Inflammatory macrophage treated with lipopolysaccharide for 4 hours (primary cell): ENCODE measurements around the gene APOBEC3G.
"Not testable (repeated sequence)": the region's sequence is repeated elsewhere in the genome, so short reads cannot be mapped to it uniquely, and the experiment has no call there.

Experiments
- DNase-seq: peaks from one replicate; pipeline ENCODE4 v3.0.0-alpha.2; 2020

APOBEC3G gene

GRCh38 chr22:39068033-39068785, 8.9 kb upstream of the APOBEC3G start:
- no peak for DNase-seq

- DNase-seq, result no peak
Observed at GRCh38 chr22:39070186-39070585, 6.9 kb upstream of the APOBEC3G start.

DNA sequence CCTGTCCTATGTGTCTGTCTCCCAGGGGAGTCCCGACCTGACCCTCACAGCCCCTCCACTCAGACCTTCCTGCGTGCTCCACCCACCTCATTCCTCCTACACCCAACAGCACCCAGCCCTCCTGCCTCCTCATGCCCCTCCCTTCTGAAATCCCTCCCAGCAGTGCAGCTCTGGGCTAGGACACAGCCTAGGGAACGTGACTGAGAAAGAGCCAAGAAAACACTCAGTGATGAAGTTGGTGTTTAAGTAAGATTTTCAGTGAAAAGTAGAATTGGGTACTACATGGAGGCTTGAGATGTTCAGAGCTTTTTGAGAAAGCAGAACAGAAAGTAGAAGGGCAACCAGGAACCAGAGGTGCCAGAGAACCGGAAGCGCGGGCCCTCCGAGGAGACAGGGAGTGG, 4.5 kb upstream of the APOBEC3G start:
- peak; percentile 32 for DNase-seq

DNA sequence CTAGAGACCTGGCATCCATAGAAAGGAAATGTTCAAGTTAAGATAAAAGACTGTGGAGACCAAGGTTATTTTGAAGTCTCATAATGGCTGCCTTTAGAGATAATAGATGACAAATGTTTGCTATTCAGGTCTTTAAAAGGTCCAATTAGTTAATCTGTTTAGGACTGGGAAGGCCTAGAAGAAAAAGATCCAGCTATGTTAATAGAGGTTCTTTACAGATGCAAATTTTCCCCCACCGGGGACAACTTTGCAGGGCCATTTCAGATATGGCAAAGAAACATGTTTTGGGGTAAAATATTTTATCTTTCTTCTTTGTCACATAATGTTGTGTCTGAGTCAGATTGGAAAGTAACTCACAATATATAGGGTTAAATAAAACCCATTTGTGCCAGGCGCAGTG, 3.1 kb upstream of the APOBEC3G start:
- DNase-seq, result no peak

GRCh38 chr22:39076155-39077025, 685 bp upstream of the APOBEC3G start:
- not testable (repeated sequence) for DNase-seq

DNA sequence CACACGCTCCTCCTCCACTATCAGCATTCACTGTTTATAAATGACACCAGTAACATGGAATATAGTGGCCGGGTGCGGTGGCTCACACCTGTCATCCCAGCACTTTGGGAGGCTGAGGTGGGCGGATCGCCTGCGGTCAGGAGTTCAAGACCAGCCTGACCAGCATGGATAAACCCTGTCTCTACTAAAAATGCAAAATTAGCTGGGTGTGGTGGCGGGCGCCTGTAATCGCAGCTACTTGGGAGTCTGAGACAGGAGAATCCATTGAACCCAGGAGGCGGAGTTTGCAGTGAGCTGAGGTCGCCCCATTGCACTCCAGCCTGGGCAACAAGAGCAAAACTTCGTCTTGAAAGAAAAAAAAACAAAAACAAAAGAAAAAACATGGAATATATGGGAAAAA, 837 bp downstream of the APOBEC3G start:
- DNase-seq, result not testable (repeated sequence)

GRCh38 chr22:39078329-39078728, 1.3 kb downstream of the APOBEC3G start:
- DNase-seq, result no peak

DNA sequence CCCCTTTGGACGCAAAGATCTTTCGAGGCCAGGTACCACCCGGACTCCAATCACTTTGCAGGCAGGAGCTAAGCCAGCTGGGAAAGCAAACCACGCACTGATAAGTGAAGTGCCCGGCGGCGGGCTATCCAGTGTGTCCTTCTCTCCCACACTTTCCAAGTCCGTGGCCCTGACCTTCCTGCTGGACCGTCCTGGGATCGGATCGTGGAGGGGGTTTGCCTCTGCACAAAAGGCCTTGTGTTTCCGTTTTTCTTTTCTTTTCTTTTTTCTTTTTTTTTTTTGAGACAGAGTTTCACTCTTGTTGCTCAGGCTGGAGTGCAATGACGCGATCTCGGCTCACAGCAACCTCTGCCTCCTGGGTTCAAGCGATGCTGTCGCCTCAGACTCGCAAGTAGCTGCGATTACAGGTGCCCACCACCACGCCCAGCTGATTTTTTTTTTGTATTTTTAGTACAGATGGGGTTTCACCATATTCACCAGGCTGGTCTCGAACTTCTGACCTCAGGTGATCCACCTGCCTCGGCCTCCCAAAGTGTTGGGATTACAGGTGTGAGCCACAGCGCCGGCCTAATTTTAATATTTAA, 2.1 kb downstream of the APOBEC3G start:
- not testable (repeated sequence) for DNase-seq

- no peak for DNase-seq
Observed at GRCh38 chr22:39080052-39080762, 3.1 kb downstream of the APOBEC3G start.

- DNase-seq, result no peak
Observed at GRCh38 chr22:39081016-39081415, 3.9 kb downstream of the APOBEC3G start.

DNA sequence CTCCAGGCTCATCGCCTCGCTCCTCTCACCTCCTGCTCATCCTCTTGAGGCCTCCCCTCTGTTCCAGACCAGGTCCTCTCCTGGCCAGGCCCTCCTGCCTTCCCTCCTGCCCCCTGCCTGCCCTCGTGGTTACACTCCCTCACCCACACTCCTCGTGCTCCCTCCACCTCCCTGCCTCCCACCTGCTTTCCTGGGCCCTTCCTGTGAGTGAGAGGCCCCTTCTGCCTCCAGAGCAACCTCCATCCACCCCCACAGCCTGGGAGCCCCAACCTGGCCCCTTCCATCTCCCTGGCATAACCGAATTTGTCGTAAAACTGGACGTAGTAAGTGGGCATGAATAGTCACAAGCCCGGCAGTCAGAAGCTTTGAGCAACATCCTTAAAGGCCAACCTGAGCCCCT, 4.5 kb downstream of the APOBEC3G start:
- DNase-seq, result no peak

GRCh38 chr22:39083212-39084165, 6.4 kb downstream of the APOBEC3G start:
- DNase-seq, result no peak

GRCh38 chr22:39084666-39085065, 7.6 kb downstream of the APOBEC3G start:
- no peak for DNase-seq

DNA sequence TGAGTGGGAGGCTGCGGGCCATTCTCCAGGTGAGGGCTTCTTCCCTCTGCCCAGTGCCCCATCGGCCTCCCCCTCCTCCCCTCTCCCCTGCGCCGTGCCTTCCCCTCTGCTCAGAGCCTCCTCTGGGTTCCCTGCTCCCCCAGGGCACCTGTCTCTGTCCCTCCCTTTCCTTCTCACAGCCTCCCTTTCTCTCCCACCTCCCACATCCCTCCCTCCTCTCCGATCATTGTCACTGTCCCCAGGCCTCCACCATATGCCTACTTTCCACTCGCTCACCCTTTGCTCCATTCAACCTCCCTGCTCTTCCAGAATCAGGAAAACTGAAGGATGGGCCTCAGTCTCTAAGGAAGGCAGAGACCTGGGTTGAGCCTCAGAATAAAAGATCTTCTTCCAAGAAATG, 10.0 kb downstream of the APOBEC3G start:
- DNase-seq, result no peak

DNA sequence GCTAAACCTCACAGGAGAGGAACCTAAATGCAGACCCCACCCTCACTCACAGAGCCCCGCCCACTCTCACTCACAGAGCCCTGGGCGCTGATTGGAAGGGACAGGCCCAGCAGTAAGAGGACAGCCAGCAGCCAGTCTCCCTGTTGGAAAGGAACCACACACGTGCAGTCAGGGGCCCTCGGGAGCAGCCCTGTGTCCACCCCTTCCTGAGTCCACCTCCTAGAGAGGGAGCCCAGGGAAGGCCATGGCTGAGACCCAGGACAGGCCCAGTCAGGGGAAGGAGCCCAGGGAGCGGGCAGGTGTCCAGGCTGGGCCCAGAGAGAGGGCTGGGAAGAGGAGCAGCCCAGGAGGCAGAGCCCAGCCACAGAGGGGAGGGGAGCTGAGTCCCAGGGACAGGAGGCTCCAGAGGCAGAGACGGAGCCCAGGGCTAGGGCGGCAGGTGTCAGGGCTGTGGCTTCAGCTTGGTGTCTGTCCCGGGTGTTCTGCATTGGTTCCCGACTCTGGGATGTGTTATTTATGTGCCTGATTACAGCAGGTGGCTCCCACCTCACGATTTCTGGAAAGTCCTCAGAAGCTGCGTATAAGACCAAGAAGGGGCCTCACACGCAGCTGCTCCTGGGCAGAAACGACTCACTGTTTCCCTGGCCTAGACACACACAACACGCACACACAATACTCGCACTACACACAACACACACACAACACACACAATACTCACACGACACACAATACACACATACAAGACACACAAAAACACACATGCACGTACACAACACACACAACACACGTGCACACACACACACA, 11.0 kb downstream of the APOBEC3G start:
- no peak for DNase-seq

GRCh38 chr22:39088685-39089032, 11.6 kb downstream of the APOBEC3G start:
- DNase-seq, result no peak

GRCh38 chr22:39089928-39090327, 12.9 kb downstream of the APOBEC3G start:
- DNase-seq, result no peak

- no peak for DNase-seq
Observed at GRCh38 chr22:39090426-39091064, 13.5 kb downstream of the APOBEC3G start.

DNA sequence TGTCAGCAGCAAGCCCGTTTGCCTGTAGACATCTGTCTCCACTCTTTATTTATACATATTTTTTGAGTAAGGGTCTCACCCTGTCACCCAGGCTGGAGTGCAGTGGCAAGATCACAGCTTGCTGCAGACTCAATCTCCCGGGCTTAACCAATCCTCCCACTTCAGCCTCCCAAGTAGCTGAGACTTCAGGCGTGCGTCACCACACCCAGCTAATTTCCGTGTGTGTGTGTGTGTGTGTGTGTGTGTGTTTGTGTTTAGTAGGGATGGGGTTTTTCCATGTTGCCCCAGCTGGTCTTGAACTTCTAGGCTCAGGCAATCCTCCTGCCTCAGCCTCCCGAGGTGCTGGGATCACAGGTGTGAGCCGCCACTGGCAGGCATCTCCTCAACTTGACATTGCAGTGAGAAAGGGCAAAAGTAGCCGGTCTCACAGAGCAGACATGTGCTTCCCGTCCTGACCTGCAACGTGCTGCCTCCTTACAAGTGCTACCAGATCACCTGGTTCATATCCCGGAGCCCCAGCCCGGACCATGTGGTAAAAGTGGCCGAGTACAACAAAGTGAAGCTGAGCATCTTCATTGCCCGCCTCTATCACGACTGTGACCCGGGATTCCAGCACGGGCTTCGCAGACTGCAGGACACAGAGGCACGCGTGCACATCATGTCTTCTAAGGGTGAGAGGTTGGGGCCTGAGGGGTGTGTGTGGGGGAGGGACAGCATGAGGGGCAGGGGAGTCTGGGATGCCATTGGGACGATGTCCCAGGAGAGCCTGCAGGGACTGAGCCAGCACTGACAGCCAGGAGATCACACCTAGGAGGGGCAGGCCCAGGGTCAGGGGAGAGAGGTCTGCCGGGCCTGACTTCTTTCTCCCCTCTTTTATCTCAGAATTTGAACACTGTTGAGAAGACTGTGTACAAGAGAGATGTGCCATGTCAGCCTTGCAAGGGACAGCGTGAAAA, 14.3 kb downstream of the APOBEC3G start:
- no peak for DNase-seq
